ENCODE data around the gene ELOVL7. TPM values are rescaled to one million over a fixed set of nuclear protein-coding genes. Genes with fewer than 3 reads are reported as not detected.

Gene ELOVL7
- total RNA-seq, 4 donors from 2014 or later, result 2.4 to 13.1 (median 4.4) TPM

GRCh38 chr5:60827201-60827600, 16.9 kb downstream of the ELOVL7 start:
- Histone ChIP-seq H3K9me3 (no peaks in the 10 kb centered on the region), H3K27ac (no peak overlapping the region), H3K4me1 (no peaks in the 10 kb centered on the region), H3K36me3 (no peaks in the 10 kb centered on the region), H3K27me3 (no peaks in the 10 kb centered on the region), H3K4me3 (no peak overlapping the region)
- ATAC-seq, result no peak
- TF ChIP-seq CTCF (IDR thresholded peaks at IDR 0.05), result no peak
- TF ChIP-seq POLR2AphosphoS5 (IDR thresholded peaks at IDR 0.05), result no peak
- TF ChIP-seq POLR2A (IDR thresholded peaks at IDR 0.05), result no peak
- TF ChIP-seq EP300 (IDR thresholded peaks at IDR 0.05), result no peak
- 89 to 100% methylated on average over 1 of the region's 1 CpG for WGBS, 2 donors (ENCODE audit: low coverage in 1 of 2)

GRCh38 chr5:60826653-60827052, 17.4 kb downstream of the ELOVL7 start:
- Histone ChIP-seq H3K4me3 (no peak overlapping the region), H3K36me3 (no peaks in the 10 kb centered on the region), H3K4me1 (no peaks in the 10 kb centered on the region), H3K27me3 (no peaks in the 10 kb centered on the region), H3K9me3 (no peaks in the 10 kb centered on the region), H3K27ac (no peak overlapping the region)
- TF ChIP-seq CTCF (IDR thresholded peaks at IDR 0.05) (no peak), POLR2AphosphoS5 (IDR thresholded peaks at IDR 0.05) (no peak), POLR2A (IDR thresholded peaks at IDR 0.05) (no peak), EP300 (IDR thresholded peaks at IDR 0.05) (no peak)
- no peak for ATAC-seq

- TF ChIP-seq CTCF (IDR thresholded peaks at IDR 0.05) (no peak), POLR2A (IDR thresholded peaks at IDR 0.05) (no peak), POLR2AphosphoS5 (IDR thresholded peaks at IDR 0.05) (no peak), EP300 (IDR thresholded peaks at IDR 0.05) (no peak)
- ATAC-seq, result no peak
- Histone ChIP-seq H3K9me3 (no peaks in the 10 kb centered on the region), H3K36me3 (no peaks in the 10 kb centered on the region), H3K4me1 (no peaks in the 10 kb centered on the region), H3K27ac (no peak overlapping the region), H3K4me3 (no peak overlapping the region), H3K27me3 (no peaks in the 10 kb centered on the region)
- WGBS, 2 donors (ENCODE audit: low coverage in 1 of 2), result 55 to 67% methylated on average over 1 of the region's 1 CpG
Measured at GRCh38 chr5:60823574-60823973, 20.5 kb downstream of the ELOVL7 start.

- Histone ChIP-seq H3K4me3 (no peak overlapping the region), H3K27ac (no peak overlapping the region), H3K9me3 (no peaks in the 10 kb centered on the region), H3K36me3 (no peaks in the 10 kb centered on the region), H3K4me1 (no peaks in the 10 kb centered on the region), H3K27me3 (no peaks in the 10 kb centered on the region)
- TF ChIP-seq POLR2AphosphoS5 (IDR thresholded peaks at IDR 0.05) (no peak), CTCF (IDR thresholded peaks at IDR 0.05) (no peak), EP300 (IDR thresholded peaks at IDR 0.05) (no peak), POLR2A (IDR thresholded peaks at IDR 0.05) (no peak)
- no peak for ATAC-seq
- 86 to 90% methylated on average over 2 of the region's 2 CpGs for WGBS, 2 donors (ENCODE audit: low coverage in 1 of 2)
Measured at GRCh38 chr5:60822285-60822556, 21.8 kb downstream of the ELOVL7 start.

GRCh38 chr5:60821488-60822284, 22.4 kb downstream of the ELOVL7 start:
- TF ChIP-seq EP300 (IDR thresholded peaks at IDR 0.05) (no peak), POLR2A (IDR thresholded peaks at IDR 0.05) (no peak), CTCF (IDR thresholded peaks at IDR 0.05) (no peak), POLR2AphosphoS5 (IDR thresholded peaks at IDR 0.05) (no peak)
- Histone ChIP-seq H3K4me1 (no peaks in the 10 kb centered on the region), H3K27ac (no peak overlapping the region), H3K36me3 (no peaks in the 10 kb centered on the region), H3K4me3 (no peak overlapping the region), H3K27me3 (no peaks in the 10 kb centered on the region), H3K9me3 (no peaks in the 10 kb centered on the region)
- ATAC-seq, result no peak
- WGBS, 2 donors (ENCODE audit: low coverage in 1 of 2), result 93 to 100% methylated on average over 3 to 4 of the region's 4 CpGs
